Upper lobe of right lung (tissue), 1 donor: ENCODE measurements around the gene FADS1. TPM values are rescaled to one million over a fixed set of nuclear protein-coding genes. Genes with fewer than 3 reads are reported as not detected.

Source experiments
- ATAC-seq: fragments of 200-7000 bp; cut with Tn5 transposase; one replicate; pipeline ENCODE4 v1.9.1; 2020; ENCODE audit warnings: mild to moderate bottlenecking, moderate library complexity
- DNase-seq: peaks from one replicate; pipeline ENCODE4 v3.0.0-alpha.2; 2020
- H3K27ac ChIP-seq: fragments of 200-600 bp; one replicate; pipeline ENCODE4 v1.8.0; 2022
- H3K27me3 ChIP-seq: fragments of 200-600 bp; one replicate; pipeline ENCODE4 v1.8.0; 2022; ENCODE audit warnings: mild to moderate bottlenecking
- H3K36me3 ChIP-seq: fragments of 200-600 bp; one replicate; pipeline ENCODE4 v1.8.0; 2022
- H3K4me1 ChIP-seq: fragments of 200-600 bp; one replicate; pipeline ENCODE4 v1.8.0; 2022
- H3K4me3 ChIP-seq: fragments of 200-600 bp; one replicate; pipeline ENCODE4 v1.8.0; 2022; ENCODE audit warnings: mild to moderate bottlenecking
- H3K9me3 ChIP-seq: fragments of 200-600 bp; one replicate; pipeline ENCODE4 v1.8.0; 2022
- CTCF ChIP-seq: fragments of 200-600 bp; IDR thresholded peaks from one replicate; pipeline ENCODE4 v1.8.0; 2022; ENCODE audit warnings: antibody characterized with exemption
- intact Hi-C: fragments of 100-400 bp; cut with DNase I; formaldehyde crosslinking; loops from one replicate; pipeline ENCODE4 v1.11.0; 2022
- total RNA-seq: library from RNA; stranded (reverse); fragmentation: NEBNext Ultra II Directional; extraction: Animal tissue kit (Norgen Biotek cat#: 25700); gene quantifications from one replicate; pipeline ENCODE4 v1.2.1, GENCODE V29; 2021
- donor health status: DM: no; HTN: yes; CAD: no; lungs with severe emphysema.

The FADS1 gene
- total RNA-seq, 1 donor from 2014 or later: 68.0 TPM

- Histone ChIP-seq H3K9me3 (no peaks in the 10 kb centered on the region), H3K27ac (no peak overlapping the region), H3K4me1 (no peaks in the 10 kb centered on the region), H3K36me3 (peaks cover 46% of the 10 kb centered on the region), H3K27me3 (no peaks in the 10 kb centered on the region), H3K4me3 (no peak overlapping the region)
- DNase-seq (no peak), ATAC-seq (no peak)
- intact Hi-C loops: no loop called here
- no peak for TF ChIP-seq CTCF
Observed at GRCh38 chr11:61848631-61849030, 31.8 kb upstream of the FADS1 start.

GRCh38 chr11:61847914-61848581, 31.2 kb upstream of the FADS1 start:
- no peak for DNase-seq
- Histone ChIP-seq H3K4me1 (no peaks in the 10 kb centered on the region), H3K9me3 (no peaks in the 10 kb centered on the region), H3K27ac (no peak overlapping the region), H3K36me3 (peaks cover 46% of the 10 kb centered on the region), H3K4me3 (no peak overlapping the region), H3K27me3 (no peaks in the 10 kb centered on the region)
- intact Hi-C loops: no loop called here
- ATAC-seq: peak; percentile 22
- TF ChIP-seq CTCF: no peak

- DNase-seq (no peak), ATAC-seq (no peak)
- Histone ChIP-seq H3K9me3 (no peaks in the 10 kb centered on the region), H3K27me3 (no peaks in the 10 kb centered on the region), H3K4me3 (no peak overlapping the region), H3K36me3 (peaks cover 51% of the 10 kb centered on the region), H3K27ac (no peak overlapping the region), H3K4me1 (no peaks in the 10 kb centered on the region)
- TF ChIP-seq CTCF: no peak
- intact Hi-C loops: no loop called here
Observed at GRCh38 chr11:61846362-61847020, 29.7 kb upstream of the FADS1 start.

- intact Hi-C loops: no loop called here
- no peaks in the 10 kb centered on the region for H3K27me3 ChIP-seq
- no peak overlapping the region for H3K27ac ChIP-seq
- H3K4me1 ChIP-seq: no peaks in the 10 kb centered on the region
- TF ChIP-seq CTCF: no peak
- H3K9me3 ChIP-seq: no peaks in the 10 kb centered on the region
- H3K36me3 ChIP-seq: peaks cover 52% of the 10 kb centered on the region
- no peak overlapping the region for H3K4me3 ChIP-seq
- DNase-seq: no peak
- no peak for ATAC-seq
Observed at GRCh38 chr11:61844909-61845565, 28.2 kb upstream of the FADS1 start.

- no peaks in the 10 kb centered on the region for H3K9me3 ChIP-seq
- no peak for ATAC-seq
- no peak overlapping the region for H3K4me3 ChIP-seq
- no peak overlapping the region for H3K27ac ChIP-seq
- no peaks in the 10 kb centered on the region for H3K4me1 ChIP-seq
- no peak for DNase-seq
- no peaks in the 10 kb centered on the region for H3K27me3 ChIP-seq
- intact Hi-C loops: no loop called here
- TF ChIP-seq CTCF: no peak
- peaks cover 33% of the 10 kb centered on the region for H3K36me3 ChIP-seq
Observed at GRCh38 chr11:61842528-61842820, 25.7 kb upstream of the FADS1 start.
